ENCODE measurements around the gene XXYLT1.

The XXYLT1 gene

DNA sequence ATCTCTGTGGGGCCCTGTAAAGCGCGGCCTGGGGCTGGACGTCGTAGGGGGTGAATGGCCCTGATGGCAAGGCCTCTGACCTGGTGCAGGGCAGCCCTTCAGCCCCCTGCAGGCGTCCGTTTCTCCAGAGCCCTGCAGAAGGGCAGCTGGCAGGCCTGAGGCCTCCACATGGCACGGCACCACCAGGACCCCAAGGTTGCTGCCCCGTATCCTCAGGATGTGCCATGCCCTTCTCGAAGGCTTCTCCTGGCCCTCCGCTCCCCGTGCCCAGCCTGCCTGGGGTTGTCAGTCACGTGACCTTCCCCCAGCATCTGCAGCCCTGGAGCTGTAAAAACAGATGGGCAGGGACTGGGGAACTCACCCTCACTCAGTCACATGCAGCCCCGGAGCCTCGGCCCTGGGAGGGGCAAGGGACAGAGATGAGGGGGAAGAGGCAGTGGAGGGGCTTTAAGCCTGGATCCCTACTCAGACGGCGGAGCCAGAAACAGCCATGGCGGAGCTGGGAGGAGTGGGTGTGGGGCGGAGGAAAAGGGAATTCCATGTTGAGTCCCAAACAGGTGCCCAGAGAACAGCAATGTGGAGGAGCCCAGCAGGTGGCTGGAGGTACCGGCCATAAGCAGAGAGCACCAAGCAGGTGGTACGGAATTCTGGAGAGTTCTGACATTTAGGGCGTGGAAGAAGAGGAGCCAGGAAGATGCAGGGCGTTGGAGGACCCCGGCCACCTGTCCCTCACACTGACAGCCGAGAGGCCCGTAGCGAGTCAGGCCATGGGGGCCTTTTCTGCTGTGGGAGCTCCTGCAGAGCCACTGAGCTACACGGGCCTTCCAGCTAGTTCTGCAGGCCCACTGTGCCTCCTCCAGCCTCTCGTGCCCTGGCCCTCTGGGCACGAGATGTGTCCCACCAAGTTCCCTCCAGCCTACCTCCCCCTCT is 193.1 kb downstream of the XXYLT1 start:
- DNase-seq (ENCODE audit: low spot score), result no peak

DNA sequence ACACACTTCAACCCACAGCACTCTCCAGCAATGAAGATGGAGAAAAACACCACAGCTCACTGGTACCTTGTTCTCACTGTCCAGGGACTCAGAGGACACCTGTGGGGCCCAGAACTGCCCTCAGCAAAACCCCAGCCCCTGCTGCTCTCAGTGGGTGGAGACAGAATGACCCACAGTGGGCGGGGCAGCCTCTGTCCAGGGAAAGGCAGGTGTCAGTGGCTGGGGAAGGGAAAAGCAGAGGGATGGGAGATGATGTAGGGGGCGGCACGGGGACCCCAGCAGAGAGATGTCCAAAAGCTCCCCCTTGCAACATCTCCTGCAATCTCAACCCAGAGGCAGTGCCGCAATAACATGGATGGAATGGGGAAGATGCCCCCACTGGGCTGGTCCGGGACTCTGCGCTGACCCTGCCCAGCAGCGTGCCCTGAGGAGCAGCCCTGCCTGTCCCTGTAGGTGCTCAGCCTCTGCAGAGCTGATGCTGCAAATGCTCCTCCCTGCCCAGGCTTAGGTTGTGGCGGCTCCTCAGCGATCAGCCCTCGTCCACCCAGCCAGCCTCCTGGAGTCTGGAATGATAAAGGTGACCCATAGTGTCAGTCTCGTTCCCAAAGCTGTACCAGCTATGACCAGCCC is 193.9 kb downstream of the XXYLT1 start:
- DNase-seq (ENCODE audit: low spot score), result no peak

DNA sequence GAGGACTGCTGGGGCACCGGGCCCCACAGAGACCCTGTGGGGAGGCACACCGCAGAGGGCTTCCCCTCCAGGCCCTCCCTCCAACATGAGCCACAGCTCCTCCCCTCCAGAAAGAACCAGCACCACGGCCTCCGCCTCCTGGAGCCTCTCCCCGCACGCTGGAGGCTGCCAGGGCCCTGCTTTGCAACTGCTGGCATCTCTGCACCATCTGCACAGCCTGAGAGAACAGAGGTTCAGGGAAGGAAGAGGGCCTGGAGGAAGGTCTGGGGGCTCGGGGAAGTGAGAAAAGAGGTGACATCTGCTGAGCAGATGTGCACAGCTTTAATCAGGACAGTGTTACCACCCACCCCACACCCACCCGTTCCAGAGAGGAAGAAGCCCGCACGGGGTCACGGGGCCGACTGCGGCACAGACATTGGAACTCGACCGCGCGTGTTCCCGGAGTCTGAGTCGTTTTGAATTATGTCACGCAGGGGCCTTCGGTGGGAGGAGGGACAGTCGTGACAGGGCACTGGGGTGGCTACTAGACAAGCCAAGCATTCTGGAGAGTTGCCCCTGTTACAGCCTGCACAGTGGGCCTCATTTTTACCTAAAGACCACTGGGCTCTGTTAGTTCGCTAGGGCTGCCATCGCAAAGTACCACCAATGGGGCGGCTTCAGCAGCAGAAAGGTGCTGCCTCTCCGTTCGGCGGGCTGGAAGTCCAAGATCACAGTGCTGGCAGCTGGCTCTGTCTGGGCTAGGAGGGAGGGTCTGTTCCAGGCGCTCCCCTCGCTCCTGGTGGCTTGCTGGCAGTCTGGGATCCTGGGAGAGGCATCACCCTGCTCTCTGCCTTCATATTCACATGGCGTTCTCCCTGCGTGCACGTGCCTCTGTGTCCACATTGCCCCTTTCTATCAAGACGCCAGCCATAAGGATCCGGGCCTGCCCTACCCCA is 194.8 kb downstream of the XXYLT1 start:
- DNase-seq (ENCODE audit: low spot score), result no peak

DNA sequence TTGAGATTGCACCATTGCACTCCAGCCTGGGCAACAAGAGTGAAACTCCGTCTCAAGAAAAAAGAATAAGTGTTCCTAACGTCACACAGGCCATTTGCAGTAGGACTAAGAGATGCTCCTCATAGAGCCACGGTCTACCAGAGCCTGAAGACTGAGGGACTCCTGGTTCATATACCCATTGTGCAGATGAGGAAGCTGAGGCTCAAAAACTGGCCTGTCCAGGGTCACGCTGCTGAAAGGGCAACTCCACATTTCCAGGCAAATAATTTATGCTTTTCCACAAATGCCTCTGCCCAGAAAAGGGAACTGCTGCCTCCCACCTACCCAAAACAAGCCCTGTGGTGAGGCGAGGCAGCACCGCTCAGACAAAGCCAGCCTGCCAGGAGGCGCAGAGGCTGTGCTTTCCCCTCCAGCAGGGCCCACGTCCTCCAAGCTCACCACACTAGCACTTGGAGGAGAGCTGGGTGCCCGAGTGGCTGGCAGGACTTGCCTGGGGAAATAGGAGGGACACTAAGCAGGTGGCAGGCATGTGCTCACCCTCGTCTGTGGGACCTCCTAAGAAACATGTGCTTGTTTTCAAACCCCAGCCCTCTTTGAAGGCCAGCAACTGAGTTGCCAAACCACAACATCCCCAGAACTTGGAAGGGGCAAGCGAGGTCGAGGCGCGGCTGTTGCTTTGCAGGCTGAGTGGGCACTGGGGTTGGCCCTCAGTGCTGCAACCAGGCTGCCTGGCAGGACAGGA is 195.6 kb downstream of the XXYLT1 start:
- DNase-seq (ENCODE audit: low spot score), result no peak

DNA sequence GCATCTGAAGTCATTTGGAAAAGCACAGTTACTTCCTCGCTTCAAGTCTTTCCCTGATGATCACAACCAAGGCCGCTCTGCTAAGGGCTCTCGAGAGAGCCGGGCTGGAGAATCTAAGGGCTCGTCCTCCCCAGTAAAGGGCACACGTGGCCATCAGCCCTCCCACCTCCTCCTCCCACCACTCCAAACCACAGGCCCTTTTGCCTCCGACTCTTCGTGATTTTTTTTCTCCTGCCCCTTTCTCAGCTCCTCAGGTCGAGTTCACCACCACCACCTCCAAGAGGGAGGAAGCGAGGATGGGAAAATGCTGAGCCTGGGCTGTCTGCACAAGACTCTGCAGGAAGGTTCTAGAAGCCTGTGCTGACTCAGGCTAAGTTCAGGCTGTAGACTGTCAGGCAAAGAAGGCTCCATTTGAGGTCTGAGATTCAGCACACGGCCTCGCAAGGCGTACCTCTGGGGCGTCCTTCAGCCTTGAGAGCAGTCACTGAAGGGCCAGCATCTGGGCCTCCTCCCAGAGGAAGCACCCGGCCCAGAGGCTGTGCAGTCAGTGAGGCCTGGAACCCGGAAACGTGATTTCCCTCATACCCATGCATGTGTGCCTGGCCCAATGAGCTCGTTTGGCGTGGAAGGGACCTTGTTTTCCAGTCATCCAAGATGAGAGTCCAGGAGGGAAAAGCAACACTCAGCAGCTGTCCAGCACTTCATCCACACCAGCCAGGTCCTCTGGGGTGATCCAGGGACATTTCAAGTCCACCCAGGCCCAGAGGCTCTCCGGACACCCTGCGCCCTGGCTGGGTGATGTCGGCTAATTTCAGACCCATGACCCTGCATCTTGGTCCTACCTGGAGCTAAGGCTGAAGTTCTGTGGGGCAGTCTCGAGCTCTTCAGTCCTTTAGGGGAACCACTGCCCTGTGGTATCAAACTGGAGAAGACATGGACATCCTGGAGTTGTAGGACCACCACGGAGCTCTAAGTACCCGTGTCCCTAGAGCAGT is 196.8 kb downstream of the XXYLT1 start:
- DNase-seq (ENCODE audit: low spot score), result no peak

DNA sequence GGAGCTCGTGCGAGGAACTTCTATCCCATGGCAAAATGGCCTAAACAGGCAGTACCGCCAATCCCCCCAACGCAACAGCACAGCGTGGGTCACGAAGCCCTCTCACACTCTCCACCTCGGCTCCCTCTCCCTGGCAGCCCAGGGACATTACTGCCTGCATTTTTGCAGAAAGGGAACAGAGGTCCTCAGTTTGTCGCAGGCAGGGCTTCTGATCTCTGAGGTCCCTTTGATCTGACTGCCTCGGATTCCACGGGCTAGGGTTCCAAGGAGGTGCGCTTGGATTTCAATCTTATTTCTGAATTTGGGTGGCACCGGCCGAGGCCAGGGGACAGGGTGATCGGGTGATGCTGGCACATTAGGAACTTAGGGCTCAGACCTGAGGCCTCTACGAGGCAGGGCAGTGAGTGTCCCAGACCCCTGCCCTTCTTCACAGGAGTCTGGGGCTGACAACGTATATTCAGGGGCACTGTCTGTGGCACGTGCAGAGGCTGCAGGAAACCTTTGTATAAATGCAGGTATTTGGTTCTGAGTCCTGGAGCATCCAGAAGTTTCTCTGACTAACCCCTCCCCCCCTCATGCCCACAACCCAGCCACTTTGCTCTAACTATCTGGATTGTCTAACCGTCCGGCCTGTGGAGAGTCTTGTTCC is 197.9 kb downstream of the XXYLT1 start:
- no peak for DNase-seq (ENCODE audit: low spot score)

DNA sequence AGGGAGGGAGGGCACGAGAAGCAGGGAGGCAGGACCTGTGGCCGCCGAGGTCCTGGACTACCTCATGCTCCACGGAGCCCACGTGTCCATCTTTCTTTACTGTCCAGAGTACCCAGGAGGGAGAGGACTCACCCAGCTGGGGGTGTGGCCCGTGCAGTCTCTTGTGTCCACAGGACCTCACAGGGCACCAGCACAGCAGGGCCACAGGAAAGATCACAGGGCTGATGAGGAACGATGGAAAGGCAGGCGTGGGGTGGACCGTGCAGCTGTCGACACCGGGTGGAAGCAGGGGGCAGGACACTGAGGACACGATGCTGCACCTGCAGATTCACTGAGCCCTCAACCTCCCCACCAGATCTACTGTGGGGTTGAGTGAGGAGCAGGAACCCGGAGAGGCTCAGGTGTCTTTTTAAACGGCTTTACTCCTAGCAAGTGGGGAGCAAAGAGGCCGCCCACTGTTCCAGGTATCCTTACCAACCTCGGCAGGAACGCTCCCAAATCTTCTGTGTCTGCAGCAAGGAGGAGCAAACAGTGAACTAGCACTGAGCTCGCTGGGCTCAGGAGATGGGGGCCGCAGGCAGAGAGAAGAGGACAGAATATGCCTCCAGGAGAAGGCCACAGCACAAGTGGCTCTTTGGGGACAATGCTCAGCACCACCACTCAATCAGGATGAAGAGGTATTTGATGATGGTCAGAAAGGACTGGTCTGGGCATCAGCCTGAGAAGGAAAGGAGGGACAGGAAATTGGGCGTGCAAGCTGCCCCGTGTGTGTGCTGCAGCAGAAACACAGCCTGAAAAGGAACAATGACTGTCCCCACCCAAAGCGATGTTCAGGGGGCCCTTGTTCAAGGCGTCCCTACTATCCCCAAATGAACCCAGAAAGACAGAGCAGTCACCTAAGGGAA is 198.8 kb downstream of the XXYLT1 start:
- no peak for DNase-seq (ENCODE audit: low spot score)

DNA sequence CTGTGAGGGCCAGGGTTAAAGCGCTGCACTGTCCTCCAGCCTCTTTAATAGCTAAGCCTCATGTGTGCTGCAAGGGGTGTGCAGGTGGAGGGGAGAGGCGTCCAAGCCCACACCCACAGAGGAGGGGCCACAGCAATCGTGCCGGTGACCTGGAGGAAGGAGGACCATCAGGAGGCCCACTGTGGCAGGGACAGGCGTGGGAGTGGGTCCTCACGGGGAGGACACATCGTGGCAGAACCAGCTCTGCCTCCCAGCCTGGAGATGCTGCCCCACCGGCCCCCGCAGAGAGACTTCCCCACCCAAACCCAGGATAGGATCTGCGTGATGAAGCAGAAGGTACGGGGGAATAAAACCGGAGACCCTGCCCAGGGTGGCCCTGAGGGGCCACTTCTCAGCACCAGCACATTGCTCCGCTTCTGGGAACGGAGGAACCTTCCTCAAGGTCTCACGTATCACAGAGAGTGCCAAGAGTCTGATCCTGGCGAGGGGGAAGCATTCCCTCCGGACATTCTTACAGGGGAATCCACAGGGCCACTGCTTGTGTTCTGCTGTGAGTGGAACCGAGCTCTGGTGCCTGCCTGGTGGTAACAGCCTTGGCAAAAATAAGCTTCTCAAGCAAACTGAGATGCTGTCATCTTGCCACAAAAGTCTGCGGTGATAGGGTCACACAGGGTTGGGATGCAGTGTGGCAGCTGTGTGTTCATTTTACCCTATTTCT is 199.8 kb downstream of the XXYLT1 start:
- no peak for DNase-seq (ENCODE audit: low spot score)

DNA sequence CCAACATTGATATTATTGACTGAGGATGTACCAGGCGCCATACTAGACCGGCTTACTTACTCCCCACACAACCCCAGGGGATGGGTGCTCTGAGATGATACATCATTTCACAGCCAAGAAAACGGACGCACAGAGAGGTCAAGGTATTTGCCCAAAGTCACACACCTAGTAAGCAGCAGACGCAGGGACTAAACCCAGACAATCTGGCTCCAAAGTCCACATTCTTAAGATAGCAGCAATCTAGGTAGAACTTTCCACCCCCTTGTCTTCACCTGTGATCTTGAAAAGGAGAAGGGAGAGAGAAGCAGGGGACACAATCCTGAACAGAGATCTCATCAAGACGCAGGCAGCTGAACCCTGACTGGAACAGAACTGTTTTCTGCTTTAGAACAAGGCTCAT is 200.6 kb downstream of the XXYLT1 start:
- DNase-seq (ENCODE audit: low spot score), result no peak

DNA sequence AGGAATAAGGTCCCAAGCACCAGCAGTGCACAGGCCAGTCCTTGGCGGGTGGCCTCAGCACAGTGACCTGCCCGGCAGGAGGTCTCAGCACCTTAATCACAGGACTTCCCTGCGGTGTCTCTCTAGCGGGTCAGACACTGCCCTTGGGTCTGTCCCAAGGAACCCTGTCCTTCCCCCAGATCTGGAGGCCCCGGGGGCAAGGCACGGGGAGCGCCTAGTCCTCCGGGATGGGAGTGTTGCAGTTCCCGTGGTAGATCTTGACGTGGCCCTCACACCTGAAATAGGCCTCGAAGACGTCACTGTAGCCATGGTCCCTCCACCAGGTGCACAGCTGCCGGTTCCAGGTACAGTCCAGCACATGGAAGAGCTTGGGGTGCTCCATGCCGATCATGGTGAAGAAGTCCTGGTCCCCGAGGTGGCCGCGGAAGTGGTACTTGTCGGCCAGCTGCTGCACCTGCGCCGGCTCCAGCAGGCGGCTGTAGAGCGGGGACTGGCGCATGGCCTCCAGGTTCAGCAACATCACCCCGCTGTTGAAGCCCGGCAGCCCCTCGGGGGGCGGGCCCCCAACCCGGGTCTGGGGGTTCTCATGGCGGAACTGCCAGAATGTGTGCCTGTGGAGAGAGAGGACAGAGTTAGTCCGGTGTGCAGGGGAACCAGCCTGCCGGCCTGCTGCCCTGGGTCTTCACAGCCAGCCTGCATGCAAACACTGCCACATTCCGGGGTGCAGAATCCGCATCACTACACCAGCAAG is 201.3 kb downstream of the XXYLT1 start:
- DNase-seq (ENCODE audit: low spot score), result no peak

DNA sequence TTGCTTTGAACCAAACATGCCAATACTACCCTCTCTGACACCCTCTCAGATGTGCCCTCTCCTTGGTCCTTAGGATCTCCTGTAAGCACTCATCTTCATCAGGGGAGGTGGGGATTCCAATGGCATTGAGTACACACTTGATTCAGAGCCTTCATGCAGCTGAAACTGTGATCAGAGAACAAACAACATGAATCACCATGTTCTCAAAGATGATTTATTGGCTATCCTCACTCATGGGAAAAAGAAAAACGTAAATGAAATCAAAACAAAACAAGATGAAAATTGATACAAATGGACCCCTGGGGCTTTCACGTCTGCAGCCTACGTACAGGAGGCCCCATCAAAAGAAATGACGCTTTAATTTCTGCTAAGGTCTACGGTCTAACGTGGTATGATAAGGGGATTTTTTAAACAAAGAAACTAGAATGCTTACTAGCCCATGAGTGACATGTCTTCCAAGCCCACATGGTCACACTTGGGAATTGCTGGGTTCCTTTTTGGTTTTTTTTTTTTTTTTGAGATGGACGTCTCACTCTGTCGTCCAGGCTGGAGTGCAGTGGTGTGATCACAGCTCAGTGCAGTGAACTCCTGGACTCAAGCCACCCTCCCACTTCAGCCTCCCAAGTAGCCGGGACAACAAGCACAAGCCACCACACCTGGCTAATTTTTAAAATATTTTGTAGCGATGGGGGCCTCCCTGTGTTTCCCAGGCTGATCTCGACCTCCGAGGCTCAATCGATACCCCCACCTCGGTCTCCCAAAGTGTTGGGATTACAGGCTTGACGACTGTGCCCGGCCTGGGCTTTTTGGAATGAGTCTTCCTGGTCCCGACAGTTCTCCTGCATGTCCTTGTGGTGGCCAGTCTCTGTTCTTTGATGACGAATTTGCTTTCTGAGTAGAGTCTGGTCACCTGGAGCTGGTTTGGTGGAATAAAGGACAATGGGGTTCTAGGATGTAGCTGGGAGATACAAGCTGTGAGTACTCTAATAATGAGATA is 202.6 kb downstream of the XXYLT1 start:
- DNase-seq (ENCODE audit: low spot score), result no peak

DNA sequence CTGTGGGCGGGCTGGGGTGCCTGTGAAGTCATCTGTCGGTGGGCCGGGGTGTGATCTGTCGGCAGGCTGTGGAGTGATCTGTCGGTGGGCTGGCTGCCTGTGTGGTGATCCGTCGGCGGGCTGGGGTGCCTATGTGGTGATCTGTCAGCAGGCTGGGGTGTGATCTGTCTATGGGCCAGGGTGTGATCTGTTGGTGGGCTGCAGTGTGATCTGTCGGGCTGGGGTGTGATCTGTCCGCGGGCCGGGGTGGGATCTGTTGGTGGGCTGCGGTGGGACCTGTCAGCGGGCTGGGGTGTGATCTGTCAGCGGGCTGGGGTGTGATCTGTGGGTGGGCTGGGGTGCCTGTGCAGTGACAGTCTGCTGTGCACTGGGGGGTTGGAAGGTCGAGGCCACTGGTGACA is 204.5 kb downstream of the XXYLT1 start:
- DNase-seq (ENCODE audit: low spot score), result no peak

DNA sequence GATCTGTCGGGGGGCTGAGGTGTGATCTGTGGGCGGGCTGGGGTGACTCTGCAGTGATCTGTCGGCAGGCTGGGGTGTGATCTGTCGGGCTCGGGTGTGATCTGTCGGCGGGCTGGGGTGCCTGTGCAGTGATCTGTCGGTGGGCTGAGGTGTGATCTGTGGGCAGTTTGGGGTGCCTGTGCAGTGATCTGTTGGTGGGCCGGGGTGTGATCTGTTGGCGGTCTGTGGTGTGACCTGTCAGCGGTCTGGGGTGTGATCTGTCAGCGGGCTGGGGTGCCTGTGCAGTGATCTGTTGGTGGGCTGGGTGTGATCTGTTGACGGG is 205.1 kb downstream of the XXYLT1 start:
- no peak for DNase-seq (ENCODE audit: low spot score)

DNA sequence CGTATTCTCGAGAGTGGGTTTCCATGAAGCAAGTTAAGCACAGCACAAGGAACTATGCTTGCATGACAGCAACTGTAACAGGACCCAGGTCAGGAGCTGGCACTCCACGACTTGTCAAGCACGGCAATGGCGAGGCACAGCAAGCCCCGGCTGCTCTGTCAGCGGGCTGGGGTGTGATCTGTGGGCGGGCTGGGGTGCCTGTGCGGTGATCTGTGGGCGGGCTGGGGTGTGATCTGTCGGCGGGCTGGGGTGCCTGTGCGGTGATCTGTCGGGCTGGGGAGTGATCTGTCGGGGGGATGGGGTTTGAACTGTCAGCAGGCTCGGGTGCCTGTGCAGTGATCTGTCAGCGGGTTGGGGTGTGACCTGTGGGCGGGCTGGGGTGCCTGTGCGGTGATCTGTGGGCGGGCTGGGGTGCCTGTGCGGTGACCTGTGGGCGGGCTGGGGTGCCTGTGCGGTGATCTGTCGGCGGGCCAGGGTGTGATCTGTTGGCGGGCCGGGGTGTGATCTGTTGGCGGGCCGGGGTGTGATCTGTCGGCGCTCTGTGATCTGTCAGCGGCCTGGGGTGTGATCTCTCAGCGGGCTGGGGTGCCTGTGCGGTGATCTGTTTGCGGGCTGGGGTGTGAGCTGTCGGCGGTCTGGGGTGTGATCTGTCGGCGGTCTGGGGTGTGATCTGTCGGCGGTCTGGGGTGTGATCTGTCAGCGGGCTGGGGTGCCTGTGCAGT is 205.7 kb downstream of the XXYLT1 start:
- no peak for DNase-seq (ENCODE audit: low spot score)

DNA sequence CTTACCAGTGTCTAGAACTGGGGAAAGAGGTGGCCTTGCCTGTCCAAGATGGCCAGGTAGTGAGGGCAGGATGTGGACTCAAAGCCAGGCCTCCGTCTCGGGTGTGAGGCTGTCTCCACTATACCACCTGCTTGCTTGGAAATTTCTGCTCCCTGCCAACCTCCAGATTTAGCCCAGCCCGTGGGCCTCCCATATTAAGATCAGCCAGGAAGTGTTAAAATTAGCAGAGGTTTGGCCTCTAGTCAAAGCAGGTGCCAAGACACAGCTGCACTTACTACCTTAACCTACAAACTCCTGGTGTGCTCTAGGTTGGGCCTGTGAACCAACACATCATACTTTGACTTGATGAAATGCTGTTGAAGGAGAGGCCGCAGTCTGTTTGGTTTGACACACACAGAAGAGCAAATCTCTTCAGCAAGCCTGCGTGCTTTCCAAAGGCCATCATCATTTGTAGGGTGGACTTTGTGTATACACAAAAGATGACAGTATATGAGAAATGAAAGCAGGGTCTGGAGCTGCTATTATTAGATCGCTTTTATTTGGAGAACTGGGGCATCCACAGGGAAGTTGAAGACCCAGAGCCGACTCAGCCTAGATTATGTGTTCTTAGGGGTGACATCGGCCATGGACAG is 206.5 kb downstream of the XXYLT1 start:
- DNase-seq (ENCODE audit: low spot score), result peak; percentile 48
